ENCODE data around the gene OLFM3. TPM values are rescaled to one million over a fixed set of nuclear protein-coding genes. Genes with fewer than 3 reads are reported as not detected.
A peak's percentile ranks its signal among the peaks of the same experiment; 100 is the strongest.

The OLFM3 gene
- total RNA-seq, 2 donors from 2014 or later, result 0.15 to 0.26 TPM

- H3K4me1 ChIP-seq (ENCODE audit: control insufficient read depth, insufficient read depth, low read length), result no peaks in the 10 kb centered on the region
- peaks cover 2% of the 10 kb centered on the region for H3K9me3 Mint-ChIP-seq
- H3K27me3 Mint-ChIP-seq (ENCODE audit: insufficient read depth), result no peaks in the 10 kb centered on the region
- no peaks in the 10 kb centered on the region for H3K36me3 Mint-ChIP-seq (ENCODE audit: low read depth)
- H3K9ac ChIP-seq (ENCODE audit: extremely low read depth, low read length, poor library complexity, severe bottlenecking), result no peak overlapping the region
- no peaks in the 10 kb centered on the region for H3K27me3 ChIP-seq (ENCODE audit: control insufficient read depth, insufficient read depth, low read length, poor library complexity, severe bottlenecking)
- no peaks in the 10 kb centered on the region for H3K9me3 ChIP-seq (ENCODE audit: control insufficient read depth, low read length)
- H3K36me3 ChIP-seq (ENCODE audit: control insufficient read depth, insufficient read depth, low read length), result no peaks in the 10 kb centered on the region
- DNase-seq, result no peak
- WGBS, 2 experiments (ENCODE audit: insufficient coverage in 1 of 2, insufficient read length in 1 of 2), result 85 to 86% methylated on average over 2 of the region's 2 CpGs
- H3K4me3 ChIP-seq (ENCODE audit: low read length), result no peak overlapping the region
- peak overlapping the region; percentile 9 for H3K27ac ChIP-seq (ENCODE audit: low read depth, low read length)
- H3K27ac Mint-ChIP-seq, result no peak overlapping the region
- H3K4me3 Mint-ChIP-seq, result no peak overlapping the region
- H3K4me1 Mint-ChIP-seq, result no peaks in the 10 kb centered on the region
- TF ChIP-seq, protein P1, sequence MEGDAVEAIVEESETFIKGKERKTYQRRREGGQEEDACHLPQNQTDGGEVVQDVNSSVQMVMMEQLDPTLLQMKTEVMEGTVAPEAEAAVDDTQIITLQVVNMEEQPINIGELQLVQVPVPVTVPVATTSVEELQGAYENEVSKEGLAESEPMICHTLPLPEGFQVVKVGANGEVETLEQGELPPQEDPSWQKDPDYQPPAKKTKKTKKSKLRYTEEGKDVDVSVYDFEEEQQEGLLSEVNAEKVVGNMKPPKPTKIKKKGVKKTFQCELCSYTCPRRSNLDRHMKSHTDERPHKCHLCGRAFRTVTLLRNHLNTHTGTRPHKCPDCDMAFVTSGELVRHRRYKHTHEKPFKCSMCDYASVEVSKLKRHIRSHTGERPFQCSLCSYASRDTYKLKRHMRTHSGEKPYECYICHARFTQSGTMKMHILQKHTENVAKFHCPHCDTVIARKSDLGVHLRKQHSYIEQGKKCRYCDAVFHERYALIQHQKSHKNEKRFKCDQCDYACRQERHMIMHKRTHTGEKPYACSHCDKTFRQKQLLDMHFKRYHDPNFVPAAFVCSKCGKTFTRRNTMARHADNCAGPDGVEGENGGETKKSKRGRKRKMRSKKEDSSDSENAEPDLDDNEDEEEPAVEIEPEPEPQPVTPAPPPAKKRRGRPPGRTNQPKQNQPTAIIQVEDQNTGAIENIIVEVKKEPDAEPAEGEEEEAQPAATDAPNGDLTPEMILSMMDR (conservative IDR thresholded peaks at IDR 0.05), result no peak
Measured at GRCh38 chr1:101980974-101981373, 15.8 kb downstream of the OLFM3 start.

DNA sequence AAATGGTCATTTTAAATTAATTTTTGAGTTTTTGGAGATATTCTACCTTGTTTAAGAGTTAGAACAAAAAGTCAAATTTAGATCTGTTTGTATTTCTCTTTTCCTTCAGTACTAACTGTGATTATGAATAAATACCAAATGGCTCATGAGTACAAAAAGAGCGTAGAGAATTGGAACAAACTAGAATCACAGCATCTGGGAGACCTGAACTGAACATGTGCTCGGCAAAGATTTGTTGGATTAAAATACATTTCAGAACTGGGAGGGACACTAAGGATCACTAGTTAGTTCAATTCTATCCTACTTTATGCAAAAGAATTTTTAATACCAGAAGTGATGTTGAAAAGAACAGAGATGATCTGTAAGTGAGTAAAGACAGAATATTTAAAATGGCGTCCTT is 19.5 kb downstream of the OLFM3 start:
- Histone ChIP-seq H3K36me3 (ENCODE audit: control insufficient read depth, insufficient read depth, low read length) (no peaks in the 10 kb centered on the region), H3K4me3 (ENCODE audit: low read length) (no peak overlapping the region), H3K9ac (ENCODE audit: extremely low read depth, low read length, poor library complexity, severe bottlenecking) (no peak overlapping the region), H3K9me3 (ENCODE audit: control insufficient read depth, low read length) (no peaks in the 10 kb centered on the region), H3K27me3 (ENCODE audit: control insufficient read depth, insufficient read depth, low read length, poor library complexity, severe bottlenecking) (no peaks in the 10 kb centered on the region), H3K4me1 (ENCODE audit: control insufficient read depth, insufficient read depth, low read length) (no peaks in the 10 kb centered on the region), H3K27ac (ENCODE audit: low read depth, low read length) (no peak overlapping the region)
- no peak overlapping the region for H3K27ac Mint-ChIP-seq
- no peak overlapping the region for H3K4me3 Mint-ChIP-seq
- no peak for DNase-seq
- H3K27me3 Mint-ChIP-seq (ENCODE audit: insufficient read depth), result no peaks in the 10 kb centered on the region
- TF ChIP-seq, protein P1 (conservative IDR thresholded peaks at IDR 0.05), result no peak
- 83 to 100% methylated on average over 1 to 3 of the region's 3 CpGs for WGBS, 2 experiments (ENCODE audit: insufficient coverage in 1 of 2, insufficient read length in 1 of 2)
- peaks cover 2% of the 10 kb centered on the region for H3K9me3 Mint-ChIP-seq
- peaks cover 7% of the 10 kb centered on the region for H3K4me1 Mint-ChIP-seq
- no peaks in the 10 kb centered on the region for H3K36me3 Mint-ChIP-seq (ENCODE audit: low read depth)

GRCh38 chr1:101976161-101976560 is 20.6 kb downstream of the OLFM3 start:
- H3K4me1 Mint-ChIP-seq, result peaks cover 7% of the 10 kb centered on the region
- Histone ChIP-seq H3K27me3 (ENCODE audit: control insufficient read depth, insufficient read depth, low read length, poor library complexity, severe bottlenecking) (no peaks in the 10 kb centered on the region), H3K27ac (ENCODE audit: low read depth, low read length) (no peak overlapping the region), H3K9me3 (ENCODE audit: control insufficient read depth, low read length) (no peaks in the 10 kb centered on the region), H3K4me1 (ENCODE audit: control insufficient read depth, insufficient read depth, low read length) (no peaks in the 10 kb centered on the region), H3K4me3 (ENCODE audit: low read length) (no peak overlapping the region), H3K9ac (ENCODE audit: extremely low read depth, low read length, poor library complexity, severe bottlenecking) (no peak overlapping the region), H3K36me3 (ENCODE audit: control insufficient read depth, insufficient read depth, low read length) (no peaks in the 10 kb centered on the region)
- WGBS, 2 experiments (ENCODE audit: insufficient coverage in 1 of 2, insufficient read length in 1 of 2), result 85 to 100% methylated on average over 1 to 2 of the region's 3 CpGs
- peaks cover 2% of the 10 kb centered on the region for H3K9me3 Mint-ChIP-seq
- no peaks in the 10 kb centered on the region for H3K36me3 Mint-ChIP-seq (ENCODE audit: low read depth)
- H3K27me3 Mint-ChIP-seq (ENCODE audit: insufficient read depth), result no peaks in the 10 kb centered on the region
- no peak overlapping the region for H3K27ac Mint-ChIP-seq
- no peak for DNase-seq
- H3K4me3 Mint-ChIP-seq, result no peak overlapping the region
- TF ChIP-seq, protein P1 (conservative IDR thresholded peaks at IDR 0.05), result no peak

All from endodermal cell (in vitro differentiated cells).